SU-DHL-6 (cell line): ENCODE data around the gene UCN2.

Experiments used
- H2AFZ ChIP-seq: fragments of 200-600 bp; sonication (generic); 2 replicates; pipeline ENCODE4 v1.6.1; 2014; ENCODE audit warnings: low read depth, mild to moderate bottlenecking, moderate library complexity, mixed read lengths, antibody characterized with exemption, low read length; ENCODE audit not compliant: severe bottlenecking
- H3F3A ChIP-seq: fragments of 200-600 bp; shearing (Covaris generic); 2 replicates; pipeline ENCODE4 v1.6.0; 2016; ENCODE audit warnings: antibody characterized with exemption, mild to moderate bottlenecking; ENCODE audit not compliant: insufficient read depth
- H3K27ac ChIP-seq: fragments of 200-600 bp; sonication (generic); 2 replicates; pipeline ENCODE4 v1.5.1; 2016; ENCODE audit warnings: low read depth, mild to moderate bottlenecking, low read length, moderate library complexity, mixed read lengths
- H3K27me3 ChIP-seq: fragments of 200-600 bp; sonication (generic), shearing (Covaris generic); 2 replicates; pipeline ENCODE4 v1.6.0; 2014; ENCODE audit warnings: mild to moderate bottlenecking, low read length
- H3K36me3 ChIP-seq: fragments of 200-600 bp; sonication (generic); 2 replicates; pipeline ENCODE4 v1.6.1; 2014; ENCODE audit warnings: mild to moderate bottlenecking, low read length, mixed read lengths
- H3K4me2 ChIP-seq: fragments of 300-600, 200-600 bp; shearing (Covaris generic), sonication (generic); 2 replicates; pipeline ENCODE4 v1.6.0; 2014; ENCODE audit warnings: low read length, low read depth, mild to moderate bottlenecking; ENCODE audit not compliant: poor library complexity, severe bottlenecking
- H3K4me3 ChIP-seq: fragments of 200-600 bp; sonication (generic); 2 replicates; pipeline ENCODE4 v1.5.1; 2014; ENCODE audit warnings: antibody characterized with exemption, low read length, mild to moderate bottlenecking, mixed read lengths; ENCODE audit not compliant: insufficient read depth, poor library complexity, severe bottlenecking
- H3K79me2 ChIP-seq: fragments of 200-600 bp; sonication (generic); 2 replicates; pipeline ENCODE4 v1.6.1; 2014; ENCODE audit warnings: mild to moderate bottlenecking, low read length, moderate library complexity; ENCODE audit not compliant: insufficient read depth
- H3K9ac ChIP-seq: fragments of 200-600 bp; sonication (generic); 2 replicates; pipeline ENCODE4 v1.7.0; 2014; ENCODE audit warnings: mild to moderate bottlenecking, low read length
- H3K9me2 ChIP-seq: fragments of 200-600 bp; sonication (generic); replicated peaks from 2 replicates; pipeline ENCODE4 v1.6.1; 2014; ENCODE audit warnings: low read length; ENCODE audit not compliant: insufficient read depth
- H3K9me3 ChIP-seq: fragments of 200-600 bp; sonication (generic); 2 replicates; pipeline ENCODE4 v1.6.1; 2014; ENCODE audit warnings: low read length, mixed read lengths; ENCODE audit not compliant: insufficient read depth
- H4K20me1 ChIP-seq: fragments of 200-600 bp; sonication (generic); 2 replicates; pipeline ENCODE4 v1.6.1; 2014; ENCODE audit warnings: low read depth, mild to moderate bottlenecking, antibody characterized with exemption, low read length, moderate library complexity, mixed read lengths
- EZH2phosphoT487 ChIP-seq: fragments of 200-600 bp; sonication (generic), shearing (Covaris generic); conservative IDR thresholded peaks from 2 replicates; pipeline ENCODE4 v1.6.1; 2018; ENCODE audit warnings: mild to moderate bottlenecking, antibody characterized with exemption, low read length, moderate library complexity, mixed read lengths
- TF ChIP-seq, protein P1 (sequence below): fragments of 200-600 bp; sonication (generic); IDR thresholded peaks from one replicate; pipeline ENCODE4 v1.5.1; 2017; ENCODE audit warnings: antibody characterized with exemption, mild to moderate bottlenecking, low read length, moderate library complexity; ENCODE audit not compliant: insufficient read depth, poor library complexity, severe bottlenecking

UCN2 gene

DNA sequence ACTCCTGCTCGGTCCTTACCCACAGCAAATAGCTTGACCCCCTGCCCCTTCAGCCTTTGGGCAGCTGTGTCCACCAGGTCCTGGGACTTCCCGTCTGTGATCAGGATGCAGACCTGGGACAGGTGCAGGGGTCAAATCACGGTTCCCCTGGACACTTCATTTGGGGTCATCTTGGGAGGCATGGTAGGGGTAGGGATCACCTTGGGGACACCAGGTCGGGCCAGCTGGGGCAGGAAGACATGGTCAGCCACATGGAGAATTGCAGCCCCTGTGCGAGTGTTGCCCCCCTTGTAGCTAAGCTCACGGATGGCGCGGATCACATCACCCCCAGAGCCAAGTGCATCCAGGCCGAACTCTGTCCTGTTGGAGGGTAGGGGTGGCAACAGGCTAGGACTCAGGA, 29.8 kb upstream of the UCN2 start:
- Histone ChIP-seq H3K4me3 (no peak overlapping the region), H3K9ac (no peak overlapping the region), H3K9me2 (no peaks in the 10 kb centered on the region), H4K20me1 (no peaks in the 10 kb centered on the region), H3K9me3 (no peaks in the 10 kb centered on the region), H3K4me2 (no peak overlapping the region), H3K36me3 (no peaks in the 10 kb centered on the region), H3K27ac (no peak overlapping the region), H3K27me3 (no peaks in the 10 kb centered on the region), H2AFZ (no peak overlapping the region), H3K79me2 (no peaks in the 10 kb centered on the region), H3F3A (no peaks in the 10 kb centered on the region)
- TF ChIP-seq, protein P1, sequence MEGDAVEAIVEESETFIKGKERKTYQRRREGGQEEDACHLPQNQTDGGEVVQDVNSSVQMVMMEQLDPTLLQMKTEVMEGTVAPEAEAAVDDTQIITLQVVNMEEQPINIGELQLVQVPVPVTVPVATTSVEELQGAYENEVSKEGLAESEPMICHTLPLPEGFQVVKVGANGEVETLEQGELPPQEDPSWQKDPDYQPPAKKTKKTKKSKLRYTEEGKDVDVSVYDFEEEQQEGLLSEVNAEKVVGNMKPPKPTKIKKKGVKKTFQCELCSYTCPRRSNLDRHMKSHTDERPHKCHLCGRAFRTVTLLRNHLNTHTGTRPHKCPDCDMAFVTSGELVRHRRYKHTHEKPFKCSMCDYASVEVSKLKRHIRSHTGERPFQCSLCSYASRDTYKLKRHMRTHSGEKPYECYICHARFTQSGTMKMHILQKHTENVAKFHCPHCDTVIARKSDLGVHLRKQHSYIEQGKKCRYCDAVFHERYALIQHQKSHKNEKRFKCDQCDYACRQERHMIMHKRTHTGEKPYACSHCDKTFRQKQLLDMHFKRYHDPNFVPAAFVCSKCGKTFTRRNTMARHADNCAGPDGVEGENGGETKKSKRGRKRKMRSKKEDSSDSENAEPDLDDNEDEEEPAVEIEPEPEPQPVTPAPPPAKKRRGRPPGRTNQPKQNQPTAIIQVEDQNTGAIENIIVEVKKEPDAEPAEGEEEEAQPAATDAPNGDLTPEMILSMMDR = no peak
- no peak for TF ChIP-seq EZH2phosphoT487

GRCh38 chr3:48592519-48593087, 29.0 kb upstream of the UCN2 start:
- no peak overlapping the region for H3K9ac ChIP-seq
- H2AFZ ChIP-seq = no peak overlapping the region
- H3K4me2 ChIP-seq = no peak overlapping the region
- no peak overlapping the region for H3K4me3 ChIP-seq
- no peaks in the 10 kb centered on the region for H3K79me2 ChIP-seq
- no peaks in the 10 kb centered on the region for H3K36me3 ChIP-seq
- no peak for TF ChIP-seq EZH2phosphoT487
- H4K20me1 ChIP-seq = no peaks in the 10 kb centered on the region
- H3F3A ChIP-seq = no peaks in the 10 kb centered on the region
- no peaks in the 10 kb centered on the region for H3K9me3 ChIP-seq
- H3K9me2 ChIP-seq = no peaks in the 10 kb centered on the region
- H3K27ac ChIP-seq = no peak overlapping the region
- H3K27me3 ChIP-seq = no peaks in the 10 kb centered on the region

DNA sequence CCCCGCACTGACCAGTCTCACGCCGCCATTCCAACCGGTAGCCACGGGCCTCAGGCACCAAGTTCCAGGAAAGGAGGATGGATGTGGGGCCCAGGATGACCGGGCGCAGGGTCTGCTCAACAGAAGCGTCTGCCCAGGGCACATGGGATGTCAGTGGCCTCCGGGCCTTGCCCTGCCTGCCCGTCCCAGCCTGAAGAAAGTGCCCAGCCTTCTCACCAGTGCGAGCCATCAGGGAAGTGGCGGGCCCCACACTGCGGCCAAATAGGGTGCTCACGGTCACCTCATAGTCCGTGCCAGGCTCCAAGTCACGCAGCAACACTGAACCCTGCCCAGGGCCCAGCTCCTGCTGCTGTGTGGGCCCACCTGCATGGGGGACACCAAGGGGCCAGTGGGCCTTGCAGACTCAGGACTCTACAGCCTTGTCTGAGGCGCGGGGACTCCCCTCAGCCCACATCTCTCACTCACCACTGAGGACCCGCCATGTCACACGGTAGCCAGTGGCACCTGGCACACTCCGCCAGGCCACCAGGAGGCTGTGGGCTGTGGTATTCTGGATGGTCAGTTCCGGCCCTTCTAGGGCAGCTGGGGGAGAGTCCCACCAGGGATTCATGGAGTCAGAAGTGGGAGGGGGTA, 28.4 kb upstream of the UCN2 start:
- H3K27ac ChIP-seq = no peak overlapping the region
- H3F3A ChIP-seq = no peaks in the 10 kb centered on the region
- no peaks in the 10 kb centered on the region for H3K36me3 ChIP-seq
- no peaks in the 10 kb centered on the region for H3K79me2 ChIP-seq
- H3K9me3 ChIP-seq = no peaks in the 10 kb centered on the region
- H3K9ac ChIP-seq = no peak overlapping the region
- H3K4me2 ChIP-seq = no peak overlapping the region
- H3K27me3 ChIP-seq = no peaks in the 10 kb centered on the region
- no peak overlapping the region for H2AFZ ChIP-seq
- no peak overlapping the region for H3K4me3 ChIP-seq
- TF ChIP-seq EZH2phosphoT487 = no peak
- TF ChIP-seq, protein P1 = no peak
- no peaks in the 10 kb centered on the region for H3K9me2 ChIP-seq
- no peaks in the 10 kb centered on the region for H4K20me1 ChIP-seq

DNA sequence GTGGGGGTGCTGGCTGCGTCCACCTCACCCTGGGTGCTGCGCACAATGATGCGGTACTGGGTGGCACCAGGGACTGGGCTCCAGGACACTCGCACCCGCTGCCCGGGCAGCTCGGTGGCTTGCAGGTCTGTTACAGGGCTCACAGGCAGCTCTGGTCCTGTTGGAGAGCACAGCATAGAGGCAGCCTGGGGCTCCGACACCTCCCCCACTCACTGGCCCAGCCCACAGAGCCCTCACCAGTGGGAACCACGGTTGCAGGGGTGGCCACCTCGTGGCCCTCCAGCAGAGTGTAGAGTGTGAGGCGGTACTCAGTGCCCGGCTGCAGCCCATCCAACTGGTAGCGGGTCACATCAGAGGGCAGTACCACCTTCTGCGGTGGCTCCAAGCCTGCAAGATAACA, 27.9 kb upstream of the UCN2 start:
- Histone ChIP-seq H3K4me2 (no peak overlapping the region), H3K36me3 (no peaks in the 10 kb centered on the region), H3K27ac (no peak overlapping the region), H3K9me2 (no peaks in the 10 kb centered on the region), H3K4me3 (no peak overlapping the region), H3K27me3 (no peaks in the 10 kb centered on the region), H2AFZ (no peak overlapping the region), H3K9ac (no peak overlapping the region), H4K20me1 (no peaks in the 10 kb centered on the region), H3K9me3 (no peaks in the 10 kb centered on the region), H3K79me2 (no peaks in the 10 kb centered on the region), H3F3A (no peaks in the 10 kb centered on the region)
- TF ChIP-seq, protein P1 = no peak
- no peak for TF ChIP-seq EZH2phosphoT487
